Fibroblast of peridontal ligament (primary cell): ENCODE data around the gene GRWD1.
"Not testable (repeated sequence)": the region's sequence is repeated elsewhere in the genome, so short reads cannot be mapped to it uniquely, and the experiment has no call there.

Experiments
- DNase-seq: peaks from one replicate; pipeline ENCODE4 v3.0.0-alpha.2; 2010; ENCODE audit errors: extremely low read depth

The GRWD1 gene

DNA sequence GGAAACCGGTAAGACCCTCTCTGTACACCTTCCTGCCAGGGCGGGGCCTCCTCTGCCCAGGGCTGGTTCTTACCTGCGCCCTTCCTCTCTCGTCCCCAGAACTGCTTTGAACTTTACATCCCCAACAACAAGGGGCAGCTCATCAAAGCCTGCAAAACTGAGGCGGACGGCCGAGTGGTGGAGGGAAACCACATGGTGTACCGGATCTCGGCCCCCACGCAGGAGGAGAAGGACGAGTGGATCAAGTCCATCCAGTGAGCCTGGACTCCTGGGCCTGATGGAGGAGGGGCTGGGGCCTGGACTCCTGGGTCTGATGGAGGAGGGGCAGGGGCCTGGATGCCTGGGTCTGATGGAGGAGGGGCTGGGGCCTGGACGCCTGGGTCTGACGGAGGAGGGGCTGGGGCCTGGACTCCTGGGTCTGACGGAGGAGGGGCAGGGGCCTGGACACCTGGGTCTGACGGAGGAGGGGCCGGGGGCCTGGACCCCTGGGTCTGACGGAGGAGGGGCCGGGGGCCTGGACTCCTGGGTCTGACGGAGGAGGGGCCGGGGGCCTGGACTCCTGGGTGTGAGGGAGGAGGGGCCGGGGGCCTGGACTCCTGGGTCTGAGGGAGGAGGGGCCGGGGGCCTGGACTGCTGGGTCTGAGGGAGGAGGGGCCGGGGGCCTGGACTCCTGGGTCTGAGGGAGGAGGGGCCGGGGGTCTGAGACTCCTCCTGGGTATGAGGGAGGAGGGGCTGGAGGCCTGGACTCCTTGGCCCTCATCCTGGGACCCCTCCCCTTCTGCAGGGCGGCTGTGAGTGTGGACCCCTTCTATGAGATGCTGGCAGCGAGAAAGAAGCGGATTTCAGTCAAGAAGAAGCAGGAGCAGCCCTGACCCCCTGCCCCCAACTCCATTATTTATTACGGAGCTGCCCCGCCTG, 32.8 kb downstream of the GRWD1 start:
- no peak for DNase-seq

DNA sequence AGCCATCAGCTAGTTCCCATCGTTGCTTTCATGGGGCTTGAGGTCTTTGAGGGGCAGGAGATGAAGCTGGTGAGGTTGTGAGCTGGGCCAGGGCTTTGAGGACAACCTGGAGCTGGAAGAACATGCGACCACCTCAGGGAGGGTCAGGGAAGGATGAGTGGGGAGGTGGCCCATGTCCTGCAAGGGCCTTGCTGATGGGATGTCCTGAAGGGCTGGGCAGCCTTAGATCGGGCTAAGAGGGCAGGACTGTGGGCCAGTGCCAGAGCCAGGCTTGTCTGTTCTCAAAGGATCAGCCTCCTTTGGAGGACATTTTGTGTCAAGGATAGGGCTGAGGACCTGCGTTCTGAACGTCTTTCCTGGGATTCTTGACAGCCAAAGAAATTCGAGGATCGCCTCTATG, 33.9 kb downstream of the GRWD1 start:
- peak; percentile 9 for DNase-seq

DNA sequence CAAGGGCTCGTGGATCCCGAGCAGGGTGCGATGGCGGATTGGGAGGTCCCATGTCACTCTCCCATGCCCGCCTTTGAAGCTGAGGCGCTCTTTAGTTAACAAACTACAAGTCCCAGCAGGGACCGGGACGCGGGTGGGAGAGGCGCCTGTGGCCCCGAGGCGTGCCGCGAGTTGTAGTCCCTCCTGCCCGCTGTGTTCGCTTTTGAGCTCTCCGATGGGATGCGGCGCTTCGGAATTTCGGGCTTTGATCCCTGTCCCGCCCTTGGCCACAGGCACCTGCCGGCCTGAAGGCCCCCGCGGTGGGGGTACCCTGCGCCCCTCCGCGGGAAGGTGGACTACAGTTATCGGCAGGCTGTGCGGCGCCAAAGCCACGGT, 34.4 kb downstream of the GRWD1 start:
- DNase-seq = peak; percentile 18

DNA sequence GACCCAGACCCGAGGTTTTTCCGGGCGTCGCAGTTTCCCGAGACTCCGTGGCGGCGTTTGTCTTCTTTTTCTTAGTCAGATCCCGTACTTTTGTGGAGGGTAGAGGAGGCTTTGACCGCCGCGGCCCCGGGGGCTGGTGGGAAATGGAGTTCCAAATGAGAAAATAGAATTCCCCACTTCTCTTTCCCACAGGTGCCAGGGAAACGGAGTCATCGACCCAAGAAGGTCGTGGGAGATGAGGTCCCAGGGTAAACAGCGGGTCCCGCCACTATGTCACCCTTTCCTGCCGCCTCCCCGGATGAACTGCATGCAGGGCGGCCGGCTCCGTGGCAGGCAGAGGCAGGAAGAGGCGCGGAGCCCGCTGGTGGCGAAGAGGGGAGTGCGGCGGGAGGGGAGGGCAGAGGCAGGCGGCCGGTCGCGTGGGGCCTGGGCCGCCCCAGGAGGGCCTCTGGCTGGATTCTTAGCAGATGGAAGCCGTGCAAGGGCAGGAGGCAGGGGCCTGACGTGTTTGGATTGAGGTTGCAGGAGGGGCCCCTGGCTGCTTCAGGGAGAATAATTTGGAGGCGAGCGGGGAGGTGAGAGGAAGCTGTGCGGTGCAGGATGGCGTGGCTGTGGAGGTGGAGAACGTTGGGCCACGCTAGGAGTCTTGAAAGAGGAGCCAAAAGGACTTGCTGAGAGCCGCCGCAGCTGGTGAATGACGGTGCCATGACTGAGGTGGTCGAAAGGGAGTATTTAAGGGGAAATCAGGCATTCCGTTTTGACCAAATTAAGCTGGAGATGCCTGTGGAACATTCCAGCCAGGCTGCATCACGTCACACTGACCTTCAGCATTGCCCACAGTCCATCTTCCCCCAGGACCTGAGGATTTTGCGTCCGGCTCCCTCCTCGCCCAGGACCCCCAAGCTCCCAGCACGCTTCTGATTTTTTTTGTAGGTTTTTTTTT, 35.0 kb downstream of the GRWD1 start:
- DNase-seq = peak; percentile 63

DNA sequence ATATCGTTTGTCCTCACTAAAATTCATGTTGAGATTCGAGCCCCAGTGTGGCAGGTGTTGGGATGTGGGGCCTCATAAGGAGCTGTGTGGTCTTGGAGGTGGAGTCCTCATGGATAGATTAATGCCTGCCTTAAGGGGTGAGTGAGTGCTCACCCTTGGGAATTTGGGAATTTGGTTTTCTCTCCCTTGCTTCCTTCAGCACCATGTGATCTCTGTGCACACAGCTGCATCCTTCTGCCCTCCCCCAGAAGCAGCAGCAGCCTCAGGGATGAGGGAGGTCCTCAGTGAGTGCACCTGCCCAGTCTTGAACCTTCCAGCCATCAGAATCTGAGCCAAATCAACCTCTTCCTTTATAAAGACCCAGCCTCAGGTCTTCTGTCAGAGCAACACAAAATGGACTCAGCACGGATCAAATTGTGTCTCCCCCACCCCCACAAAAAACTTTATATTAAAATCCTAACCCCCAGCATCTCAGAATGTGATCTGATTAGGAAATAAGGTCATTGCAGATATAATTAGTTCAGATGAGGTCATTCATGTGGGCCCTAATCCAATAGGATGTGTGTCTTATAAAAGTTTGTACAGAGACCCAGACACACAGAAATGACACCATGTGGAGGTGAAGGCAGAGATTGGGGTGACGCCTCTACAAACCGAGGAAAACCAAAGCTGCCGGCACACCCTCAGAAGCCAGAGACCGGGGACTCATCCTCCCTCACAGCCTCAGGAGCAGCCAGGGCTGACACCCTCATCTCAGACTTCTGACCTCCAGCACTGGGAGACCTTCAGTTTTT, 36.3 kb downstream of the GRWD1 start:
- peak; percentile 57 for DNase-seq

DNA sequence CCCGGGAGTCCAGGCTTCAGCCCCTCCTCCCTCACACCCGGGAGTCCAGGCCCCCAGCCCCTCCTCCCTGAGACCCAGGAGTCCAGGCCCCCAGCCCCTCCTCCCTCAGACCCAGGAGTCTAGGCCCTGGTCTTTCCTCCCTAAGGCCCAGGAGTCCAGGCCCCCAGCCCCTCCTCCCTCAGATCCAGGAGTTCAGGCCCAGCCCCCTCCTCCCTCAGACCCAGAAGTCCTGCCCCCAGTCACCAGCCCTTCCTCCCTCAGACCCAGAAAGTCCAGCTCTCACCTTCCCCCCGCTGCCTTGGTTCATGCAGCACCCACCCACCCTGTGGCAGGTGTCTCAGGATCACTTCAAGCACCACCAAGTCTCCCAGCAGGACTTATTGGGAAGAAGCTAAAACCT, 37.5 kb downstream of the GRWD1 start:
- no peak for DNase-seq

DNA sequence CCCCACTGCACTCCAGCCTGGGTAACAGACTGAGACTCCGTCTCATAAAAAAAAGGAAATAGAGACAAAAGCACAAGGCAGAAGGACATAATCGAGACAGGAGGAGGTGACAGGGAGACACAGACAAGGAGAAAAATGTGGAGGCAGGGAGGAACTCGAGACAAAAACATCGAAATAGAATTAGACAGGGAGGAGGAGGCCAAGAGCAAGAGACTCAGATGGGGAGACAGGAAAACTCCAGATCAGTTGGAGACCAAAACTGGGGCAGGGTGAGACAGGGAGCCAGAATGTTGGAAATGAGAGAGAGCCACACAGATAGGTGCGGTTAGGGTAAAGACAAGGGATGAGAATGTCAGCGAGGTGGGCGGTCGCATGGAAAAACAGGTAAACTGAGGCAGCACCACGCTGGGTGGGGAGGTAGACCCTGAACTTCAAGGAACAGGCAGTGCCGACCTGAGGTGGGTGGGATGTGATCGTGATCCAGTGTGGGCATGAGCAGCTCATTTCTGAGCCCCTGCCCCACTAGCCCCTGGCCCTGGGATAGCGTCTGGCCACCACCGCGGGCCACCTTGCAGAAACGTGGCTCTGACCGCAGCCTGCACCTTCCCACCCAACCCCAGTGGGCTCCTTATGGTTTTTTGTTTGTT, 38.6 kb downstream of the GRWD1 start:
- DNase-seq = no peak

DNA sequence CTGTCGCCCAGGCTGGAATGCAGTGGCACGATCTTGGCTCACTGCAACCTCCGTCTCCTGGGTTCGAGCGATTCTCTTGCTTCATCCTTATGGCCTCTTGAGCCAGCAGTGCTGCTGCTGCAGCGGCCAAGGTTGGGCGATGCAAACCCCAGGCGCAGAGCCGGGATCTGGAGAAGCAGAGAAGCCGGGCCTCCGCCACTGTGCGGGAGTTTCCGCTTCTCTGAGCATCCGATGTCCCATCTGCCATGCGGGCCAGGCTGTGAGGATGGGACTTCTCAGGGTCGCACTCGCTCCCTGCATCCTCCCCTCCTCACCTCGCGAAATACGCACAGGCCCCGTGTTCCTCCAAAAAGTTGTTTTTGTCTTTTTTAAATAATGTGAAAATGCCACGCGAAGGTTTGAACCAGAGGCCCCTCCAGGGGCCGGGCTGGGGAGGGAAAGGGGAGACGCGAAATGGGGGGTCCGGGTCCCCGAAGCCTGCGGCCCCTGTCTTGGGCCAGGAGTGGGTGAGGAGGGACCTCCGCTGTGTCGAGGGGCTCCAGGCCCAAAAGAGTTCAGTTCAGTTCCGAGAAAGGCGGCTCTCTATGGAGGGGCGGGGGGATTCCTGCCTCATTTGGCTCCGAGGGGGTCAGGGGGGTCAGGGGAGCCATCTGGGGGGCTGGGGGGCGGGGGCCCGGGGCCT, 39.3 kb downstream of the GRWD1 start:
- no peak for DNase-seq

DNA sequence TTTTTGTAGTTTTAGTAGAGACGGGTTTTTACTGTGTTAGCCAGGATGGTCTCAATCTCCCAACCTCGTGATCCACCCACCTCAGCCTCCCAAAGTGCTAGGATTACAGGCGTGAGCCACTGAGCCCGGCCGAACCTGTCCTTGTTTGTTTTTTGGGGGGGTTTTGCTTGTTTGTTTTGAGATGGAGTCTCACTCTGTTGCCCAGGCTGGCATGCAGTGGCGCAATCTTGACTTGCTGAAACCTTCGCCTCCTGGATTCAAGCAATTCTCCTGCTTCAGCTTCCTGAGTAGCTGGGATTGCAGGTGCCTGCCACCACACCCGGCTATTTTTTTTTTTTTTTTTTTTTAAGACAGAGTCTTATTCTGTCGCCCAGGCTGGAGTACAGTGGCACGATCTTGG, 40.9 kb downstream of the GRWD1 start:
- DNase-seq = not testable (repeated sequence)

DNA sequence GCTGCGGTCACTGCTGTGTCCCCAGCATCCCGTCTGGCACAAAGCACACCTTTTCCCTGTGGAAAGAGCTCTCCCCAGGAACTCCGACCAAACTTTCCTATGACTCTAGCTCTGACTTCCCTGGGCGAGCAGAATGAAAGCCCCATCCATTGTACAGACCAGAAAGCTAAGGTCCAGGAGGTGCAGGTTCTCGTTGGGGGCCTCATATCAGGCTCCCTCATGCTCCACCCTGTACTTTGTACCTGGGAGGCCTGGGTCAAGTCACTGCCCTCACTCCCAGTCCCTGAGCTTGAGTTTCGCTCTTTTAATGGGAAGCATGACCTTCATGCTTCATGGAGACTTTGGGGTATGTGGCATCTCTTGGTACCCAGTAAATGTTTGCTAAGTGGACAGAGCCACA, 41.8 kb downstream of the GRWD1 start:
- no peak for DNase-seq

DNA sequence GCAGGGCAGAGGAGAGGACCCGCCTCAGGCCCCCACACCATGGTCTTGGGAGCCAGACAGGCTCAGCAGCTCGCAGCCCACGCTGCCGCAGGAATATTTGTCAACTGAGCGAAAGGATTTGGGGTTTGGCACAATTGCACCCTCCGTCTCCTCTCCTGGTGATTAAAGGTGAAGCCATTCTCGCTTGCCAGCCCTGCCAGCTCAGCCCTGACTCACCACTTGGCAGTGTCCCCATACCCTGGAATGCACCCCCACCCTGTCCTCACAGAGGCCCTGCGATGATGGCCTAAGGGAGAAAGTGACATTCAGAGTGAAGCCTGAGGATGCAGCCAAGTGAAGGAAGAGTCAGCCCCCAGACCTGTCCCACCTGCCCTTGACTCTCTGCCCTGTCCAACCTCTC, 42.2 kb downstream of the GRWD1 start:
- DNase-seq = peak; percentile 73

DNA sequence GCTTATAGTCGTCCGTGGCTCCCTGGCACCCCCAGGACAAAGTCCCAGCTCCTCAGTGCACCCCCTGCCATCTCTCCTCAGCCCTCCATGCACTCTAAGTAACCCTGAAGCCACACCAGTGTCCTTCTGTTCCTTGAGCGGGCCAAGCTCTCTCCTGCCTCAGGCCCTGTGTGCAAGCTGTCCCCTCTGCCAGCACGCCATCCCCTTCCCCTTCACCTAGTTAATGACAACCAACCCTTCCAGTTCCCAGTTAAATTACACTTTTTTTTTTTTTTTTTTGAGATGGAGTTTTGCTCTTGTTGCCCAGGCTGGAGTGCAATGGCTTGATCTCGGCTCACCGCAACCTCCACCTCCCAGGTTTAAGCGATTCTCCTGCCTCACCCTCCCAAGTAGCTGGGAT, 42.7 kb downstream of the GRWD1 start:
- DNase-seq = not testable (repeated sequence)

DNA sequence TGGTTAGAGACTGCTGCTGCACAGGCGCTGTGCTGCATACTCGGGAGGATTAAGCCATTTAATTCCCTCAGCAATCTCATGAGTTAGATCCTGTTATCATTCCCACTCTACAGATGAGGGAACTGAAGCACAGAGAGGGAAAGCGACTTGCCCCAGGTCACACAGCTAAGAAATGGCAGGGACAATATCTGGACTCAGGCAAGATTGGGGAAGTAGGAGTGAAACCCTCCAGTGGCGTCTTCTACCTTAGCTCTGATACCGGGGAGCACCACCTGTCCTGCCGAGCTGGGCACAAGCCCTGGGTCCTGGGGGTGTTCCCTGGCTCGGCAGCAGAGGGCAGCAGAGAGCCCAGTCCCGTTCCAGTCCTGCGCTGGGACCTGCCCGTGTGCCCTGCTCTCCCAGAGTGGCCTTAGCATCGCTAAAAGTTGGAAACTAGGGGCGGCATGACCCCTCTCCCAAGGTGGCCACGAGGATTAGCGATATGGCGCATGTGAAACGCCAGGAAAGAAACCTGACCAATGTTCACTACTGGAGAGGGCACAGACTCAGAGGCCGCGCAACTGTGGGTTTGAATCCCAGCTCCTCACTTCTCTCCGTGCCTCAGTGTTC, 43.9 kb downstream of the GRWD1 start:
- DNase-seq = peak; percentile 35

DNA sequence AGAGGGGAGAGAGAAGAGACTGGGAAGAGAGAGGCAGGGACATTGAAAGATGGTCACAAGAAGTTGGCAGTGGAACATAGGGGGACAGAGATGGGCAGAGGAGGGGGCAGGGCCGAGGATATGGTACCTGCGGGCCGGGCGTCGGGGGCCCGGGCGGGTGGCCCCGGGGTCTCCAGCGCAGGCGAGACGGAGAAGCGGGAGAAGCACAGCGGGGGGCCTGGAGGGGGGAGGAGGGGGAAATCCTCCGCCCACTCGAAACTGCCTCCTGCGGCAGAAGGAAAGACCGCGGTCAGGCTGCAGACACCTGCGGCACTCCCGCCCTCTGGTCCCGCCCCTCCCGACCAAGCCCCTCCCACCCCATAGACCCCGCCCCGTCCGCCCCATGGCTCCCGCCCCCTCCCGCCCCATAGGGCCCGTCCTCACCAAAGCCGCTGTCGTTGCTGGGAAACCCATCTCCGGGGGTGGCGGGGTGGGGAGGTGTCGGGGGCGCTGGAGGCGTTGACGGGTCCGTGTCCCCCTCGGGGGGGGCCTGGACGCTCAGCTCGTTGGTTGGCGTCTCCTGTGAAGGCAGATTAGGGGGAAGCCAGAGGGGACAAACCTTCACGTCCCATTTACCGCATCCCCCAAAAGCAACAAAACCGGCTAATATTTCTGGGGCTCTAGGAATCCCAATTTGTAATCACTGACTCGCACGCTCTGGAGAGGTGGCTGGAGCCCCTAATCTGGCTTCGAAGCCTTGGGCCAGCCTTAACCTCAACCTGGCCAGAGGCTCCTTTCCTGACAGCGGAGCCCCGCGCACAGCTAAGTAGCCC, 45.4 kb downstream of the GRWD1 start:
- no peak for DNase-seq

DNA sequence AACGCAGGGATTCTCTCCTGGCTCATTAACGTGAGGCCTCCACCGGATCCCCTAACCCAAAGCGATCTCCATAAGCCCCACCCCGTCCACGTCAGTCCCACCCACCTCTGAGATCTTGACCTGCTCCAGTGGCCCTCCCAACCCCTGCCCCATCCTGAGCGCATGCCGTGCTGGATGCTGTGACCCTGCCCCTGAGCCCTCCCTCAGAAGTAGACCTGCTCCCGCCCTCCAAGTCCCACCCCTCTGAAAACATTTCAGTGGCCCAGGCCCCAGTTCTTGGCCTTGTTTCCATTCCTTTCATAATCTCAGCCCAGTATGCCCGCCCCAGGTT, 46.0 kb downstream of the GRWD1 start:
- no peak for DNase-seq

DNA sequence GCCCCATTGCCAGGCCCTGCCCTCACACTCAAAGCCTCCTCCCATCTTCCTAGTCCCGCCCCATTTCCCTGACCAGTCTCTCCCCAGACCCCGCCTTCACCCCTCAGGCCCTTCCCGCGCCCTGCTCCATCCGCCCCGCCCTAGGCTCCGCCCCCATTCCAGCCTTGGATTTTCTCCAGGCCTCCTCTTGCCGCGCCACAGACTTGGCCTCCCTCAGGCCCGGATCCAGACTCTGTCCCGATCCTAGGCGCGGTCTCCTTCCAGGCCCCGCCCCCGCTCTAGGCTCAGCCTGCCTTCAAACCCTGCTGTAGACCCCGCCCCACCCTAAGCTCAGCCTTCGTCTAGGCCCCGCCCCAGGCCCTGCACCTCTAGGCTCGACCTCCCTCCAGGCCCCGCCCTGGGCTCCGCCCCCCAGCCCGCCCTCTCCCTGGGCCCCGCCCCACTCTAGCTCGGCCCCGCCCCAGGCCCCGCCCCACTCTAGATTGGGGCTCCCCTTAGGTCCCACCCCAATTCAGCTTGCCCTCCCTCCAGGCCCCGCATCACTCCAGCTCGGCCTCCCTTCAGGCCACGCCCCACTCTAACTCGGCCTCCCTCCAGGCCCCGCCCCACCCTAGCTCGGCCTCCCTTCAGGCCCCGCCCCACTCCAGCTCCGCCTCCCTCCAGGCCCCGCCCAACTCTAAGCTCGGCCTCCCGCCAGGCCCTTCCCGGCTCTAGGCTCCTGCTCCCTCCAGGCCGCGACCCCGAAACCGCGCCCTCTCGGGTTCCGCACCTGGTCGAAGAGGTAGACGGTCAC, 47.3 kb downstream of the GRWD1 start:
- DNase-seq = peak; percentile 96

DNA sequence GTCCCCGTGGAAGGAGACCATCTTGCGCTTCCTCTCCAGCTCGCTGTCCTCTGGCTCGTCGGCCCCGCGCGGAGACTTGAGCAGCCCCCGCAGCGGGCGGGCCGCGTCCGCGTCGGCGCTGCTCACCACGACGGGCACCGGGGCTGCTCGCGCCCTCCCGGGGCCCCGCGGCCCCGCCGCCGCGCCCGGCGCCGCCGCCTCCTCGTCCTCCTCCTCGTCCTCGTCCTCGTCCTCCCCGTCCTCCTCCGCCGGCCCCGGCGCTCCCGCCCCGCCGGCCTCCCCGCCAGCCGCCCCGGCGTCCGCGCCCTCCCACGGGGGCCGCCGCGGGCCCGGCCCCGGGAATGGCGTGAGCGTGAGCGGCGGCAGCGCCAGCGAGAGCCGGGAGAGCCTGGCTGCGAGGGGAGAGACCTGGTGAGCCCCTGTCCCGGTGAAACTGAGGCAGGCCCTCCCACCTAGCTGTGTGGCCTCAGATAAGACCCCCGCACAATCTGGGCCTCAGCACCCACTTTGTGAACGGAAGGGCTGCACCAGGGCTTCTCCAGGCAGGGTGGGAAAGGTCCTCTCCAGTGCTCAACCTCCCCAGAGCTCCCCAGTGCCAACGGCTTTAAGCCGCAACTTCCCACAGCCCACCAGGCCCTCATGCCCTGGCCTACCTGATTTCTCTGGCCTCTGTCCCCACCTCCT, 48.1 kb downstream of the GRWD1 start:
- no peak for DNase-seq

DNA sequence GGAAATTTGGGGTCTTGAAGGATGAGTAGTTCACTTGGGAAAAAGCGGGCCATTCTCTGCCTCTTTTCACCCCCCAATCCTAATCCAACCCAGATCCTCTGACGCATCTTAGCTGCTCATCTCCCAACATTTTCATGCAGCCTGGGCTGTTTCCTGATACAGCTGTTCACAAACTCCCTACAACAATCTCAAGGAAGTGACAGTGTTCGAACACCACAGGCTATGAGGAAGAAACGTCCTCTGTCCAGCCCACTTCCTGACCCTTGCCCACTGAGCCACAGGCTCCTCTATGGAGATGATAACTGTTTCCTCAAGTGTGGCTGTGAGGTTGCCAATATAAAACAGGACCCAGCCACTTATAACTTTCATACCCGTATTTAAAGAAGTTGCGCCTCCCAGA, 49.6 kb downstream of the GRWD1 start:
- DNase-seq = no peak
